Measurements from ENCODE around the gene SLC30A1.
"Not testable (repeated sequence)": the region's sequence is repeated elsewhere in the genome, so short reads cannot be mapped to it uniquely, and the experiment has no call there.

The SLC30A1 gene

DNA sequence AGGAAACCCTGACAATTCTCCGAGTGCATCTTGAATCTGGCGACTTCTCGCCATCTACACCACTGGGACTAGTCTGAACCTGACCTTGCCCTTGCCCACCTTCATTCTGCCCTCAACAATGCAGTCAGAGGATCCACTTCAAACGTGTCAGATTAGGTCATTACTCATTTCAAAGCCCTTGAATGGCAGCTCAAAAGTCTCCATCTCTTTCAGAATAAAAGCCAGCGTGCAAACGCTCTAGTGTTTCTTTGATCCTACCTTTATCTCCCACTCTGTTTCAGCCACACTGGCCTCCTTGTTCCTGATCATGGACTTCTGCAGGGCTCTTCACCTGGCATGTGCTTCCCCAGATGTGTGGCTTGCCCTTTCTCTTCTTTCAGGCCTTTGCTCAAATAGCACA lies 31.3 kb downstream of the SLC30A1 start:
- no peak for DNase-seq

DNA sequence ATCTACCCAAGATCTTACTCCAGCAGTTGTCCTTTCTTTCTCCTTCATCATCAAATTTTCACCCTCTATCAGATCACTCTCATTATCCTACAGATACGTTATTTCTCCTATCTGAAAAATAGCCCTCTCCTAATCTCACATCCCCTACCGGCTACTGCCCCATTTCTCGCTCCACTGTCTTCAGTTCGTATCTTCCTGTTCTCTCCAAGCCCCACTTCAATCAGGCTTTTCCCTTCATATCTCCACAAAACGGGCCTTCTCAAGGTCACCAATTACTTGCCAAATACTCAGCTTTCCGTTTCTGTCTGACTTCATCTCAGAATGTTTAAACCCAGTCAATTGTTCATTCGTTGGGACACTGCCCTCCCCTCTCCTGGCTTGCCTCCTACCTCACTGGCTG lies 32.4 kb downstream of the SLC30A1 start:
- DNase-seq = no peak

DNA sequence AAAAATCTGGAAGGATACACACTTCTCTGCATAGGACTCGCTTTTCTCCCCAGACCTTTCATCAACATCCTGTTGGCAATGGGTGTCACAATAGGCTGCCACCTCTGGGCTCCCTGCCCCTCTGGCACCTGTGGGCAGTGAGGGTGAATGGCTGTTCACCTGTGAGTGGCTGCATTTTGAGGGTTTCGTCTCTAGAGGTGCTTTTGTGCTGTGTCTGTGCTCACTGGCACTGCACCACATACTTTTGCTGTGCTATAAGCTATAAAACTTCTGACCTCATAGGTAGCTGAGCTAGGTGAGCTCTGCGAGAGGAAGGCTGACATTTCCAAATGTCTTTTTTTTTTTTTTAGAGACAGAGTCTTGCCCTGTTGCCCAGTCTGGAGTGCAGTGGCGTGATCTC lies 35.9 kb downstream of the SLC30A1 start:
- no peak for DNase-seq

DNA sequence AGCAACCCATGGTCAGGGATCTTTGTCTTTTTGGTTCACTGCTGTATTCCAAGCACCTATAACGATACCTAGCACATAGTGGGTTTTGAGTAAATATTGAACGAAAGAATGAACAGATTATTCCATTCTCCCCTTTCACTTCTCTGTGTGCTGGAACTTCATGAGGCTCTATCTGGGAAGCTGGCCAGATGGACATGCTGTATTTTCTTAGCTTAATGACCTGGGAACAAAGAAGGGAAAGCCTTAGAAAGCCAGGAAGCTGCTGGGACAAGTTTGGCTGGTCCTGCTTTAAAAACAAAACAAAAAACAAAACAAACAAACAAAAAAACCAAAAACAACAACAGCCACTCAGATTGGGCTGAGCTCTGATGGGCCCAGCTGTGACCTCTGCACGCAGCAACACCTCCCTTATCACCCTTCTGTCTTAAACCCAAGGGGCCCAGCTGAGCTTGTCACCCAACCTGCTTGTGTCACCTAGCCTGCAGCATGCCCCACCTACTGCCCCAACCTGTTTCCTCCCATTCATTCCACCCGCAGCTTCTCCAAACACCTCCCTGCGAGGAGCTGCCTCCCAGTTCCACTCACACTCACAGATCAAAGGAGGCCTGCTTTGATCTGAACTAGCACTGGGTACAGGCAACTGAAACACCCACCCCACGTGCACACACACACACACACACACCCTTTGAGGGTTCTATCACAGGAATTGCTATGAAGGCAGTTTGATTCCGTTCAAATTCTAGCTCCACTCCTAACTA lies 37.1 kb downstream of the SLC30A1 start:
- DNase-seq = no peak

DNA sequence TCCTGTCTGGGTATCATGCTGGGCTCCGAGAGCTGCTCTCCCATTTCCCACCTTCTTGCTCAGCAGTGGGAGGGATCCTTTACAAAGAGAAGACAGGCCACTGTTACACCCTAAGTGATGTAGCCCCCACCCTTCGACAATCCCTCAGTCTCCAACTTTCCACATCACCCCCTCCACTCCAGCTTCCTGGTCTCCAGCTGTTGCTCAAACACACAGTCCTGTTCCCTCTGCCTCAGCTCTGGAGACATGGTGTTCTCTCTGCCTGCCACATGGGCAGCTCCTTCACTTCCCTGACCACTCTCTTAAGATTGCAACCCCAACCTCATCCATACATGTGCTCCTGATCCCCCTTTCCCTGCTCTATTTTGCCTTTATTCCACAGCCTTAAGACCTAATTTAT lies 37.7 kb downstream of the SLC30A1 start:
- no peak for DNase-seq

DNA sequence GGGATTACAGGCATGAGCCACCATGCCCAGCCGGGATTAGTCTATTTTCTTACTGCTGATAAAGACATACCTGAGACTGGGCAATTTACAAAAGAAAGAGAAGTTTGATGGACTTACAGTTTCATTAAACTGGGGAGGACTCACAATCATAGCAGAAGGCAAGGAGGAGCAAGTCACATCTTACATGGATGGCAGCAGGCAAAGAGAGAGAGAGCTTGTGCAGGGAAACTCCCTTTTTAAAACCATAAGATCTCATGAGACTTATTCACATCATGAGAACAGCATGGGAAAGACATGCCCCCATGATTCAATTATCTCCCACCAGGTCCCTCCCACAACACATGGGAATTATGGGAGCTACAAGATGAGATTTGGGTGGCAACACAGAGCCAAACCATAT lies 38.1 kb downstream of the SLC30A1 start:
- not testable (repeated sequence) for DNase-seq

DNA sequence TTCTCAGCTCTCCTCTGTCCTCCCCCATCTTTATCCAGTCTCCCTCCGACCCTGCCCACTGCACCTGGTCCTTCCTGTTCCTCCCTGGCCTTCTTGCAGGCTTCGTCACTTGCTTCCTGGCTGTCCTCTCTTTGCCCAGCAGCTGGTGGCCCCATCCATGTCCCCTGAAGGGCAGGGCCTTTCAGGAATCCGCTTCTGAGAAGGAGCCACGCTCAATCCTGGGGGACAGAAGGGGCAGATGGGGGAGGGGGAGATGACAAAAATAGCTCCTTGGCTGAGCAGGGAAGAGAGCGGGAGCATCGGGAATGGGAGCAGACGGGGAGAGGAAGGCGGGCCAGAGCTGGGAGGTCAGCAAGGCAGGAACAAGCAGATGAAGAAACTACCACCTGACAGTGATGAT lies 40.7 kb downstream of the SLC30A1 start:
- no peak for DNase-seq

DNA sequence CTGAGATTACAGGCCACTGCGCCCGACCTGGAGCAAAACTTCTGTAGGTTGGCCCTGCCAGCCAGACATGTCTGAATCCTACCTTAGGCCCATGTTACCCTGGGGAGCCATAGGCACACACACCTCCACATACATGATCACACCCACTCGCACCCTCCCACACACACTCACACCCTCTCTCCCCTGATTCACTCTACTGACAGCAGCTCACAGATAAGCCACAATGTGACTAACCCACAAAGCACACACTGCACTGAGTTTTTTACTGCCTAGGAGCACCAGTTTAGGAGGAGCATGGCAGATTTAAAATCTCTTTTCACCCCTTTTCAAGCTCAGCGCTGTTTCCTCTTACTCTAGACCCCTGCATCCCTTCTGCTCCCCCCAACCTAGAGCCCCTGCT lies 41.7 kb downstream of the SLC30A1 start:
- DNase-seq = no peak

DNA sequence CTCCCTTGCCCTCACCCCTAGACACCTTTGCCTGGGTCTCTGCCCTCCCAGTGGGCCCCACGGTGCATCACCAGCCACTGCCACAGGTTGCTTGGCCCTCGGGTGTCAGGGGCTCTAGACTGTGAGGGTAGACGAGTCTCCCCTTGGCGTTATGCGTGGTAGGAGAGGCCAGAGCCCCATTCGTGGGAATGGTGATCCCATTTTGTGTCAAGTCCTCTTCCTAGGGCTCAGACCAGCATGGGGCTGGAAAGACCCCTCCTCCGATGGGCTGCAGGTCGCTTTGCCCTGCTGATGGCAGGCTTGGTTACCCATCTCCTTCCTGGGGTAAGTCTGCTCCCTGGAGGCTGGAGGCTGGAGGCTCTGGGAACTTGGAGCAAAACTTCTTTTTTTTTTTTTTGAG lies 42.4 kb downstream of the SLC30A1 start:
- DNase-seq = no peak

DNA sequence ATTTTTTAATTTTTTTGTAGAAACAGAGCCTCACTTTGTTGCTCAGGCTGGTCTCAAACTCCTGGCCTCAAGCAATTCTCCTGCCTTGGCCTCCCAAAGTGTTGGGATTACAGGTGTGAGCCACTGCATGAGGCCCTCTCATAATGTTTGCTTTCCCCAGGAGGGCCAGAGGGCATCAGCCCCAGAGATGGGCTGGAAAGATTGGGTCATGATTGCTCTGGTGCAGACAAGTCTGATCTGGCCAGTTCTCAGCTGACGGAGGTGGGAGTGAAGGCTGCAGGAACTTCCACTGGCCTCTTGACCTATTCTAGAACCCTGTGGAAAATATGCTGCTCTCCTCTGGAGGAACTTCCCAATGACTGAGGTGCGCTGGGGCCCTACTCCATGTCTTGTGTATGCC lies 43.6 kb downstream of the SLC30A1 start:
- no peak for DNase-seq

DNA sequence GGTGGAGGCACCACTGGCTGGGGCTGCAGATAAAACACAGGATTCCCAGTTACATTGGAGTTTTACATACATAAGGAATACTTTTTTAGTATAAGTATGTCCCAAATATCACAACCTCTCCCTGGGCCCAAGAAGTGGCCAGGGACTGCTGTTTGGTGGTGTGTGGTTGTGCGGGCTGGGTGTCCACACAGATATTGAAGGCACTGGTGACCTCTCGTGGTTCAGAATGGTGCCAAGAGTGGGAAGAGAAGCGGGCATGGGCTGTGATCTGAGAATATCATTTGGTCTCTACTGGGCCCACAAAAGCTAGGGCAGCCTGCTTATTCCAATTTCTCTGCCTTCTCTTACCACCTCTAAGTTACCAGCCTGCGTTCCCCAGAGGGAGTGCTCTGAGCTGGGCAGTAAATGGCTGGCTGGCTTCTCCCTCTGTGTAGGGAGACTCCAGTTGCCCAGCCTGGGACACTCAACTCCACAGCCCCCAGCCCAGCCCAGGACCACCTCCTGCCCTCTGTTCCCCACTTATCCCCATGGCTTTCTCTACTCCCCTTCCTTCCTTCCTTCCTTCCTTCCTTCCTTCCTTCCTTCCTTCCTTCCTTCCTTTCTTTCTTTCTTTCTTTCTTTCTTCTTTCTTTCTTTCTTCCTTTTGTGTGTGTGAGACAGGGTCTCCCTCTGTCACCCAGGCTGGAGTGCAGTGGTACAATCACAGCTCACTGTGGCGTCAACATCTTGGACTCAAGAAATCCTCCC lies 44.2 kb downstream of the SLC30A1 start:
- no peak for DNase-seq

DNA sequence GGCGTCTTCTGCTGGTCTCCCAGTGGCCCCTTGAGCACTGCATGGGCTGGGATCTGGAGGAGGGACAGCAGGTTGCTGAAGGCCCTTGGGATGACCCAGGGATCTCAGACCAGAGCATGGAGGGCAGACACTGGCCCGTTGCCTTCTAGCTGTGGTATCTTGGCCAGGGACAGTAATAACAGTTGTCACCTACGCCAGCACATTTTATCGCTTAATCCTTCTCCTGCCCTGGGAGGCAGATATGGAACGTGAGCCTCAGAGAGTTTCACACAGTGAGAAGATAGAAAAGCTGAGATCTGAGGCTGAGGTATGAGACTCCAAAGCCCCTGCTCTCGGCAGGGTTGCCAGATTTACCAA lies 46.9 kb downstream of the SLC30A1 start:
- DNase-seq = no peak

DNA sequence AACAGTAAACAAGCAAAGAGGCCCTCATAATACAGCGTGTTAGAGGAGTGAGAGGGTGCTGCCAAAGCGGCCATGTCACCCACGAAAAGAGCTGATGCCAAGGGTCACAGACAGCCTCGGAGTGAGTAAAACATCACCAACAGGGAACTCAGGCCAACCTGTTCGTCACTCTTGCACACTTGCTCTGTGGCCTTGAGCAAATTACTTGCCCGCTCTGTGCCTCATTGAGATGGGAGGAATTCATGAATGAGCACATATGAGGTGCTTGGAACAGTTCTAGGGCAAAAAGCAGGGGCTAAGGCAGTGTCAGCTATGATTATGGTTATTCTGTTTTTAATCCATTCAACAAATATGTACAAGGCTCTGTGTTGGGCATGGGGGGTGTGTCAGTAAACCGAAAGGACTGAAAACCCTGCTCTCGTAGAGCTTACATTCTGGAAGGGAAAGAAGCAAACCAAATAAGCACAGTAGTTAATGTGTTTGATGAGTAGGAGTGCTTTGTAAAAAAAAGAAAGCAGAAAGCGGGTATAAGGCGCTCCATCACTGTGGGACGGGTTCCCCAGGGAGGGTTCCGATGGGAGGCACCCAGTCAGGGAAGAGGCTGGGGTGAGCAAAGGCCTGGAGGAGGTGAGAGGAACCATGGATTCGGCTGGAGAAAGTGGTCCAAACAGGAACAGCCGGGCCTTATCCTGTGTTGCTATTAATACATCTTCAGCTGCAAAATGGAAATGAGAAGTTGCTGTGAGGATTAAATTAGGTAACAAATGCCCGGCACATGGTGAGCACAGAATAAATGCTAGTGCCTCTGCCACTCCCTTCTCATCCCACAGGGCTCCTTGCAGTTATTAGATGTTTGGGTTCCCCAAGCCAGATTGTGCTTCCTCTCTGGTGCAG lies 47.5 kb downstream of the SLC30A1 start:
- DNase-seq = no peak

DNA sequence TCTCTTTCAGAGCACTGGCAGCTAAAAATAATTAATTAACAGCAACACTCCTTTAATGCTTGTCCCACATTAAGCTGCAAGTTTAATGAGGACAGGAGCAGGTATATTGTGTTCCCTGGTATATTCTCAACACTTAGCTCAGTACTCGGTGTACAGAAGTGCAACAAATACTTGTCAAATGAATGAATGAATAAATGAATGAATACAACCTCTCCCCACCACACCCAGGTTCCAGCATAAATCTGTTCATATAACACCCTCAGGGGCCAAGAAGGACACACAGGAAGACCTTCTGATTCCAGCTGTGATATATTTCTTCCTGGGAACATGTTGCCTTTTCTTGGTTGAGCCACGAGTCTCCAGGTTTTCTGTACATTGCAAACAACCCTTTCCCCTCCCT lies 48.9 kb downstream of the SLC30A1 start:
- no peak for DNase-seq

DNA sequence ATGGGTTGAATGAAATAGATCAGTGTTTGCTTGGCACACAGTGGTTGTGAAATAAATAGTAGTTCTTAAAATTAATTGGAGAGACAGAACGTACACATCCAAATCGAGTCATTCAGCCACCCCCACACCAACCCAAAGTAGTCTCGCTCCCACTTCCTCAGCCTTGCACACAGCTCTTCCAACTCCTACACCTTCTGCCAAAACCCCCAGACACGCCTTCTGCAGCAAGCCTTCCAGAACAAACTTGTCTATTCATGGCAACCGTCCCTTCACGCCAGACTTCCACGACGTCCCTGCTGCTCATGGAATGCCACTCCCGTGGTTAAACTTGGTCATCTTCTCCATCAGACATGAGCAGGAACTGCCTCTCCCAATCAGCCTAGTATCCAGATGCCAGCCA lies 49.5 kb downstream of the SLC30A1 start:
- DNase-seq = no peak

DNA sequence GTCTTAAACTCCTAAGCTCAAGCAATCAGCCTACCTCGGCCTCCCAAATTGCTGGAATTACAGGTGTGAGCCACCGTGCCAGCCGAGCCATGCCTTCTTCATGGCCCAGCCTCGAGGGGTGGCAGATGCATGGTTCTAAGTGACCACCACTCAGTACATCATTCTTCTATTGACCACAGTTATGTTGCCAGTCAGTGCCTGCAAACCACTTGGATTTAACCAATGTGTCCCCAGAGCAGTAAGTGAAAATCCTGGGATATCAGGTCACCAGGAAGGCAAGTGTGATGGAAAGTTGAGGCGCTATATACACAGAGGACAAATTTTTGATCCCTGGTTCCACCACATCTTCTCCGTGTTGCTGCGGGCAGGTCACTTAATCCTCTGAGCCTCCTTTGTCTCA lies 50.0 kb downstream of the SLC30A1 start:
- DNase-seq = no peak

DNA sequence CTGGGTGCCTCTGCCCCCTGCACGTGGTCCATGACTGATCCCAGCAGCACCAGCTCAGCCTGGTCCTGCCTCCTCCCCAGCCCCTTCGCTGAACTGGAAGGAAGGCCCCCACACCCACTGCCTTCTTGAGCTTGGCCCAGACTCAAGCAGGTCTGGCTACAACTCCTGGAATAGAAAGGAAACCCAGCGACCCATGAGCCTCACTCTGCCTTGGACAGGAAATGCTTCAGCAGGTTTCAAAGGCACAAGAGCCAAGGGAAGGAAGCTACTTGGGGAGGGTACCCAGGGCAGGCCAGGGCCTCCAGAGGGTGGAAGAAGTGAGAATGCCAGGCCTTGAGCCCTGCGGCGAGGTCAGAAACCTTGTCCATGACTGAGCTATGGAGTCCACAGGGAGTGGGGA lies 51.1 kb downstream of the SLC30A1 start:
- DNase-seq = no peak

DNA sequence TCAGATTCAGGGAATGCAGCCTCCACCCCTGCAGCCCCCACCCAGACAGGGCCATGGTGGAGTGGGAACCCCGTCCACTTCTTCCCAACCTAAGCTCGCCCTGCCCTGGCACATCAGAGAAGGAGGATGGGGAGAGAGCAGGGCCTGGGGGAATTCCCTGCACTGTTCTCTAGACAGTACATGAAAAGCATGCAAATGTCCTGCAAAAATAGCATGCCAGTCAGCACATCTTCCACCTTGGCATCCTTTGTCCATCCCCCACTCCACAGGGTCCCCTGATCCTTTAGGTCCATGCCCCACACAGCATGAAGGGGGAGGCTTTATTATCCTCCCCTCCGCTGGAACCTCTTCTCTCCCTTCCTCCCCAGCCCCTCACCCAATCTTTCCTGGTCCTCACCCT lies 52.0 kb downstream of the SLC30A1 start:
- no peak for DNase-seq

DNA sequence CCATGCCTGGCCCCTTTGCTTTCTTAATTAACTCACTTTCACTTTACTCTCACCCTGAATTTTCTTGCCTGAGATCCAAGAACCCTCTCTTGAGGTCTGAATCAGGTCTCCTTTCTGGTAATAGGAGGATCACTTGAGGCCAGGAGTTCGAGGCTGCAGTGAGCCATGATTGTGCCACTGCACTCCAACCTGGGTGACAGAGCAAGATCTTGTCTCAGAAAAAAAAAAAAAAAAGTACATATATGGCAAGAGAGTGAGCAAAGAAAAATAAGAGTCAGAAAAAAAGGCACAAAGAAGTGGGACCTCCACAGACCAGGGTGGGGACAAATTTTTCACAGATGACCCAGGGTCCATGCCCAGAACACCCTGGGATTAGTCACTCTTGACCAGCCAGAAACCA lies 52.9 kb downstream of the SLC30A1 start:
- no peak for DNase-seq

DNA sequence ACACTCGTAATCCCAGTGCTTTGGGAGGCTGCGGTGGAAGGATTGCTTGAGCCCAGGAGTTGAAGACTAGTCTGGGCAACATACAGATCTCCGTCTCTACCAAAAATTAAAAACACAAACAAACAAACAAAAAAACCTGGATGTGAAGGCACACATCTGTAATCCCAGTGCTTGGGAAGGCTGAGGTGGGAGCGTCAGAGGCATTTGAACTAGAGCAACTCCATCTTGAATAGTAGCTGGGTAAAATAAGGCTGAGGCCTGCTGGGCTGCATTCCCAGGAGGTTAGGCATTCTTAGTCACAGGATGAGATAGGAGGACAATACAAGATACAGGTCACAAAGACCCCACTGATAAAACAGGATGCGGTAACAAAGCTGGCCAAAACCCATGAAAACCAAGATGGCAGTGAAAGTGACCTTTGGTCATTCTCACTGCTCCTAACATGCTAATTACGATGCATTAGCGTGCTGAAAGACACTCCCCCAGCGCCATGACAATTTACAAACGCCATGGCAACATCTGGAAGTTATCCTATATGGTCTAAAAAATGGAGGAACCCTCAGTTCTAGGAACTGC lies 53.8 kb downstream of the SLC30A1 start:
- no peak for DNase-seq

DNA sequence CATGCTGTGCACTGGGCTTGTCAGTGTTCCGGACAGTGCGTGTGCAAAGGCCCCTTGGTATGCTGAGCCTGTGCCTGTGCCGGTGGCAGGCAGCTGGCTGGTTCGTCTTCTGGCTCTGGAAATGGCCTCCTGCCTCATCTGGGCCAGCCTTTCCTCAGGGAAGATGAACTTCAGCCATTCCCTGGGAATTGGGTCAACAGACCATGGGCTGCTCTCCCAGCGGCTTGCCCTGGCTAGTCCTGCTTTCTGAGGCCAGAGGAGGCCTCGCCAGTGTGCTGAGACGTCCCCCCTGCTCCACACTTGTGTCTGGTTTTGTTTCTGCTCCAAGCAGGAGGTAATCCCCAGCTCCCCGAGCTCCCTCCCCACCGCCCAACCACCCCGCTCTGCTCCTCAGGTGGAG lies 54.4 kb downstream of the SLC30A1 start:
- no peak for DNase-seq

DNA sequence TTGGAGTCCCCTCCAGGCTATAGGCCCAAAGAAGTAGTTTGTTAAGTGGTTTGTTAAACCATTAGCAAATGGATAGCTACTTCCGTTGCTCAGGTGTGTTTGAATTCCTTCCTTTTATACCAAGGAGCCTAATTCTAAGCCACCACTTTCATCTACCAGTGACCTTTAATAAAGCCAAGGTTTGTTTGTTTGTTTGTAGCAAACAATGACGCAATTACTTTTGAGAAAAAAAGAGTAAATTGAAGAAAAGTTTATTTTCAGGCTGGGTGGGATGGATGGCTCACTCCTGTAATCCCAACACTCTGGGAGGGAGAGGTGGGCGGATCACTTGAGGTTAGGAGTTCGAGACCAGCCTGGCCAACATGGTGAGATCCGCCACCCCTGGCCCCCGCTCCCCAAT lies 56.2 kb downstream of the SLC30A1 start:
- no peak for DNase-seq
